Type B pancreatic cell (in vitro differentiated cells): ENCODE data around the gene PHF11. TPM values are rescaled to one million over a fixed set of nuclear protein-coding genes. Genes with fewer than 3 reads are reported as not detected.

Experiments
- DNase-seq: peaks from one replicate; pipeline ENCODE4 v3.0.0; 2021; ENCODE audit warnings: mixed read lengths; ENCODE audit not compliant: unreplicated experiment; ENCODE audit errors: extremely low spot score
- H3K27ac Mint-ChIP-seq: 2 replicates; pipeline ENCODE4 v1.8.0; 2021; ENCODE audit warnings: mild to moderate bottlenecking, mixed read lengths
- H3K27me3 Mint-ChIP-seq: 2 replicates; pipeline ENCODE4 v1.8.0; 2021; ENCODE audit warnings: mixed read lengths
- H3K36me3 Mint-ChIP-seq: 2 replicates; pipeline ENCODE4 v1.8.0; 2021; ENCODE audit warnings: mixed read lengths
- H3K4me1 Mint-ChIP-seq: one replicate; pipeline ENCODE4 v1.8.0; 2021; ENCODE audit warnings: mixed read lengths; ENCODE audit not compliant: unreplicated experiment
- H3K4me3 Mint-ChIP-seq: 2 replicates; pipeline ENCODE4 v1.8.0; 2021; ENCODE audit warnings: mild to moderate bottlenecking, mixed read lengths
- H3K9me3 Mint-ChIP-seq: 2 replicates; pipeline ENCODE4 v1.8.0; 2021; ENCODE audit warnings: mixed read lengths
- CTCF ChIP-seq: fragments of 200-600 bp; sonication (generic); conservative IDR thresholded peaks from 2 replicates; pipeline ENCODE4 v1.5.0; 2021; ENCODE audit warnings: antibody characterized with exemption, mild to moderate bottlenecking
- total RNA-seq: library from RNA; stranded (reverse); gene quantifications from 2 replicates; pipeline ENCODE4 v1.2.1, GENCODE V29; 2021; ENCODE audit warnings: low replicate concordance

Gene PHF11
- total RNA-seq, 1 donor from 2014 or later, result 18.9 TPM

GRCh38 chr13:49497272-49497671 lies 1.5 kb downstream of the PHF11 start:
- Mint-ChIP-seq H3K36me3 (peaks cover 4% of the 10 kb centered on the region), H3K27me3 (no peaks in the 10 kb centered on the region), H3K9me3 (no peaks in the 10 kb centered on the region), H3K4me3 (peak overlapping the region; percentile 71), H3K4me1 (no peaks in the 10 kb centered on the region), H3K27ac (peak overlapping the region; percentile 57)
- no peak for TF ChIP-seq CTCF
- no peak for DNase-seq

- peaks cover 4% of the 10 kb centered on the region for H3K36me3 Mint-ChIP-seq
- H3K27me3 Mint-ChIP-seq, result no peaks in the 10 kb centered on the region
- no peak for DNase-seq
- no peak for TF ChIP-seq CTCF
- no peaks in the 10 kb centered on the region for H3K9me3 Mint-ChIP-seq
- no peak overlapping the region for H3K27ac Mint-ChIP-seq
- H3K4me3 Mint-ChIP-seq, result no peak overlapping the region
- H3K4me1 Mint-ChIP-seq, result no peaks in the 10 kb centered on the region
Measured at GRCh38 chr13:49498206-49498605, 2.5 kb downstream of the PHF11 start.

GRCh38 chr13:49499889-49500660 lies 4.3 kb downstream of the PHF11 start:
- H3K4me3 Mint-ChIP-seq, result no peak overlapping the region
- TF ChIP-seq CTCF, result no peak
- no peaks in the 10 kb centered on the region for H3K9me3 Mint-ChIP-seq
- no peak for DNase-seq
- H3K27me3 Mint-ChIP-seq, result no peaks in the 10 kb centered on the region
- H3K4me1 Mint-ChIP-seq, result no peaks in the 10 kb centered on the region
- no peaks in the 10 kb centered on the region for H3K36me3 Mint-ChIP-seq
- no peak overlapping the region for H3K27ac Mint-ChIP-seq

- Mint-ChIP-seq H3K27me3 (no peaks in the 10 kb centered on the region), H3K4me3 (no peak overlapping the region), H3K4me1 (no peaks in the 10 kb centered on the region), H3K27ac (no peak overlapping the region), H3K9me3 (no peaks in the 10 kb centered on the region), H3K36me3 (no peaks in the 10 kb centered on the region)
- TF ChIP-seq CTCF, result no peak
- DNase-seq, result no peak
Measured at GRCh38 chr13:49502954-49503353, 7.2 kb downstream of the PHF11 start.

DNA sequence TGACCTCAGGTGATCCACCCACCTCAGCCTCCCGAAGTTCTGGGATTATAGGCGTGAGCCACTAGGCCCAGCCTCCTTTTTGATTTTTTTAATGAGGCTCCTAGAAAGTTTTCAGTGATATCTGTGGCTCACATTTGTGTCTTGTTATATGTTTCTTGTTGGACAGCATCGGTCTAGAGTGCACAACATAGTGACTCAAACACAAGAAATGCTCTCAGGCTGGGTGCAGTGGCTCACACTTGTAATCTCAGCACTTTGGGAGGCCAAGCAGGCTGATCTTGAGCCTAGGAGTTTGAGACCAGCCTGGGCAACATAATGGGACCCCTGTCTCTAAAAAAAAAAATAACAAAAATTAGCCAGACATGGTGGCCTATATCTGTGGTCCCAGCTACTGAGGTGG lies 8.2 kb downstream of the PHF11 start:
- TF ChIP-seq CTCF, result no peak
- no peaks in the 10 kb centered on the region for H3K9me3 Mint-ChIP-seq
- no peaks in the 10 kb centered on the region for H3K27me3 Mint-ChIP-seq
- H3K36me3 Mint-ChIP-seq, result no peaks in the 10 kb centered on the region
- H3K4me3 Mint-ChIP-seq, result no peak overlapping the region
- no peak for DNase-seq
- no peak overlapping the region for H3K27ac Mint-ChIP-seq
- no peaks in the 10 kb centered on the region for H3K4me1 Mint-ChIP-seq
